Activated T-cell treated with anti-CD3 and anti-CD28 coated beads for 1 hour (primary cell): ENCODE measurements around the gene PTPRCAP.
"Not testable (repeated sequence)": the region's sequence is repeated elsewhere in the genome, so short reads cannot be mapped to it uniquely, and the experiment has no call there.

Experiments
- DNase-seq: peaks from one replicate; pipeline ENCODE4 v3.0.0-alpha.2; 2020; ENCODE audit warnings: low read depth

Gene PTPRCAP

DNA sequence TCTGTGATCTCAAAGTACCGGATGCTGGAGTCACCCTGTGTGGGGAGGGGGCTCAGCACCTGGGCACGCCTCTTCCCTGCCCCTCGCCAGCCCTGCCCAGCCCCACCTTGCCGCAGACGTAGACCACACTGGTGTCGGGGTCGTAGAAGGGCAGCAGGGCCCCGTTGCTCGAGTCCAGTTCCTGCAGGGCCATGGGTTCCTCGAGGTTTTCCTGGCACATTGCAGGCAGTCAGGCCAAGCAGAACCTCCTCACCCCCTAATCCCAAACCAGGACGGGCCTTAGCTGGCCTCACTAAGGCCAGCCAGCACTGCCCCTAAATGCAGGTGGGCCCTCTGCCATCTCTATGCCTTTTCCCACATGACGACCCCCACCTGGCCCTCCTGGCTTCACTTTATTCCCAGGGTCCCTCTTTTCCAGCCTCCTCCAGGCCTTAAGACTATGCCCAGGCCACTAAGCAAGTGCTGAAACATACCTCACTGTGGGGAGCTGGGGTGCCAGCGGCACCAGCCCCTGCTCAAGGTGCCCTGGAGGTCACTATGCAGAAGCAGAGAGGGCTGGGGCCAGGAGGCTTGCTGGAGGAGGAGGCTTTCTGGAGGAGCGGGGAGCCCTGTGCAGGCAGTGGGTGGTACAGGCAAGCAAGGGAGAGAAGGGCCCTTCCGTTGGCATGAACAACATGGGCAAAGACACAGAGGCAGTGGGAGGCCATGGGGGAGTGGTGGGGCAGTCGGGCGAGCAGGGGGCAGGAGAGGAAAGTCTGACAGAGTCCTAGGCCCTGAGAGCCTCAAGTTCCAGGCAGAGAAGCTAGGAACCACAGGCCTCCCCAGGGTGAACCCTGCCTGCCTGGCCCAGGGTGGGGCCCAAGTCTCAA lies 3.0 kb upstream of the PTPRCAP start:
- DNase-seq = no peak

- no peak for DNase-seq
These were observed 2.1 kb upstream of the PTPRCAP start for GRCh38 chr11:67439321-67440228.

GRCh38 chr11:67438158-67438902 lies 848 bp upstream of the PTPRCAP start:
- DNase-seq = peak; percentile 66

DNA sequence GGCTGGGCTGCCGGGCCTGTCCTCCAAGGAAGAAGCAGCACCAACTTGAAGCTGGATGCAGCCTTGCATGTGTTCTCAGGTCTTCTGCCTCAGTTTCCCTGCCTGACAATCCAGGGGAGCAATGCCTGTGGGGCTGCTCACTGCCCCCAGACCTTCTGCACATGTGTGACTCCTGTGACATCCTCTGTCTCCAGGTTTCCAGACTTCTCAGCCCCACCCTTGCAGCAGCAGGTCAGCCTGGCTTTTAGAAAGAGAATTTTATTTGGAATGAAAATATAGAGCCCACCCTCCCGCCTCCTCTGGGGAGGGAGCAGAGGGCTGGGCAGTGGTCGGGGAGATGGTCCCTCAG lies 301 bp upstream of the PTPRCAP start:
- DNase-seq = no peak

DNA sequence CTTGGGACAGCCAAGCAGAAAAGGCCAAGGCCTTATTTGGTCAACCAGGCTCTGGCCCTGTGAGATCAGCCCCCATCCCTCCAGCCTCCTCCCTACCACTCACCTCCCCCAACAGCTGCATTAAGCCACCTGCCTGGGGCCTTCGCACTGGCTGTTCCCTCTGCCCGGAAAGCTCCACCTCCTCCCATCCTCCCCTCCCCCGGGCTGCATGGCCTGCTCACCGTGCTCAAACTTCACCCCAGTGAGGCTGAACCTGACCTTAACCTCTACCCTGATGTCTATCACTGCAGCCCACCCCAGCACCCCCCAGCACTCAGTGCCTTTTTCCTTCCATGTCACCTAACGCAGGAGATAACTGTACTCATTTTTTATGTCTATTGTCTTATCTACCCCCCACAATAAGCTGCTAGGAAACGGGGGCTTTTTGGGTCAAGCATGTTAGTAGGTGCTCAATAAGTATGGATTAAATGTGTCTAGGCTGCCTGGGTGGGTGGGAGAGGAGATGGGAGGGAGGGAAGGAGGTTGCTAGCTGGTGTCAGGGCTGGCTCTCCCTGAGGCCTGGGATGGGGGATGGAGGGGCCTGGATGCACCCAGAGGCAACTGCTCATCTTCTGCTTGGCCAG lies 912 bp downstream of the PTPRCAP start:
- DNase-seq = peak; percentile 57

GRCh38 chr11:67435727-67436458 lies 1.6 kb downstream of the PTPRCAP start:
- DNase-seq = no peak

GRCh38 chr11:67435031-67435726 lies 2.3 kb downstream of the PTPRCAP start:
- no peak for DNase-seq

- DNase-seq = no peak
These were observed 3.0 kb downstream of the PTPRCAP start for GRCh38 chr11:67434395-67434881.

DNA sequence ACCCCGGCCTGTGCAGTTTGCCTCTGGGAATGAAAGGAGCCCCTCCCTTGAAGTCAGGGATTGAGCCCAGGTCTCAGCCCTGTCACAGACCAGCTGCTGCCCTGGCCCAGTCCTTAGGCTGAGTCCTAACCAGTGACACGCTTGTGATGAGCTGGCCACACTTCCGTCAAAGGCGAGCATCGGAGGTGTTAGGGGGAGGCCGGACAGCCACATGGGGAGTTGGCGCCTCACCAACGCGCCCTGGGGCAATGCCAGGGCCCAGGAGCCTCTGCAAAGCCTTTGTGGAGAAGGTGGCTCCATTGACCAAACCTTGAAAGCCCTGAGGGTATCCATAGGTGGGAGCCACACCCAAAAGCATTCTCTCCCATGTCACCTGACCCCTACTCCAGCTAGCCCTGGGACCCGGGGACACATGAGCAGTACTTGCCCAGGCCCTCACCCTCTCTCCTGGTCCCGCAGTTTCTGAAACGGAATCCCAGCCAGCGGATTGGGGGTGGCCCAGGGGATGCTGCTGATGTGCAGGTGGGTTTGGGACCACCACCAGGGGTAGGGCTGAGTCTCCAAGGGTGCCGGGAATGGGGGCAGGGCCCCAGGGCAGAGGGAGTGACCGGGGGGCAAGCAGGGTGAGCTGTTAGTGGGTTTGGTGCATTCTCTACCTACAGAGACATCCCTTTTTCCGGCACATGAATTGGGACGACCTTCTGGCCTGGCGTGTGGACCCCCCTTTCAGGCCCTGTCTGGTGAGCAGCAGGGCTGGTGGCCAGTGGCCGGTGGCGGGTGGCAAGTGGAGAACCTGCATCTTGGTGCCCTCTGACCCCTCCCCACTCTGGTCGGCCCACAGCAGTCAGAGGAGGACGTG lies 3.7 kb downstream of the PTPRCAP start:
- no peak for DNase-seq

DNA sequence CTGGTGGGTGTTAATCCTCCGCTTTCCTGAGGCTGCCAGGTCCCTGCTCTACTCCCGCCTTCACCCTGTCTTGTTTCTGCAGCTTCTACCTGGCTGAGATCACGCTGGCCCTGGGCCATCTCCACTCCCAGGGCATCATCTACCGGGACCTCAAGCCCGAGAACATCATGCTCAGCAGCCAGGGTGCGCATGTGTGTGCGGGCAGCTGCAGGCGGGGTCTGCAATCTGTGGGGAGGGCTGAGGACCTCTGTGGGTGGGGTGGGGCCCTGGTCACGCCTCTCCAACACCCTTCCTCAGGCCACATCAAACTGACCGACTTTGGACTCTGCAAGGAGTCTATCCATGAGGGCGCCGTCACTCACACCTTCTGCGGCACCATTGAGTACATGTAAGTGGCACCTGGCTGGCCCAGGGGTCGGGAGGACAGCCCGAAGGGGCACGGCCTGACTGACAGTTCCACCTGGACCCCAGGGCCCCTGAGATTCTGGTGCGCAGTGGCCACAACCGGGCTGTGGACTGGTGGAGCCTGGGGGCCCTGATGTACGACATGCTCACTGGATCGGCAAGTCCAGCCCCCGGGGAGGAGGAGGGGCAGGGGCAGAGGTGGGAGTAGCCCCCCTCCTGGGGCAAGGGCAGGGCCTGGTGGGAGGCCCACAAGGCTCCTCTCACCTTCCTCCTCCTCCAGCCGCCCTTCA lies 4.7 kb downstream of the PTPRCAP start:
- DNase-seq = no peak

DNA sequence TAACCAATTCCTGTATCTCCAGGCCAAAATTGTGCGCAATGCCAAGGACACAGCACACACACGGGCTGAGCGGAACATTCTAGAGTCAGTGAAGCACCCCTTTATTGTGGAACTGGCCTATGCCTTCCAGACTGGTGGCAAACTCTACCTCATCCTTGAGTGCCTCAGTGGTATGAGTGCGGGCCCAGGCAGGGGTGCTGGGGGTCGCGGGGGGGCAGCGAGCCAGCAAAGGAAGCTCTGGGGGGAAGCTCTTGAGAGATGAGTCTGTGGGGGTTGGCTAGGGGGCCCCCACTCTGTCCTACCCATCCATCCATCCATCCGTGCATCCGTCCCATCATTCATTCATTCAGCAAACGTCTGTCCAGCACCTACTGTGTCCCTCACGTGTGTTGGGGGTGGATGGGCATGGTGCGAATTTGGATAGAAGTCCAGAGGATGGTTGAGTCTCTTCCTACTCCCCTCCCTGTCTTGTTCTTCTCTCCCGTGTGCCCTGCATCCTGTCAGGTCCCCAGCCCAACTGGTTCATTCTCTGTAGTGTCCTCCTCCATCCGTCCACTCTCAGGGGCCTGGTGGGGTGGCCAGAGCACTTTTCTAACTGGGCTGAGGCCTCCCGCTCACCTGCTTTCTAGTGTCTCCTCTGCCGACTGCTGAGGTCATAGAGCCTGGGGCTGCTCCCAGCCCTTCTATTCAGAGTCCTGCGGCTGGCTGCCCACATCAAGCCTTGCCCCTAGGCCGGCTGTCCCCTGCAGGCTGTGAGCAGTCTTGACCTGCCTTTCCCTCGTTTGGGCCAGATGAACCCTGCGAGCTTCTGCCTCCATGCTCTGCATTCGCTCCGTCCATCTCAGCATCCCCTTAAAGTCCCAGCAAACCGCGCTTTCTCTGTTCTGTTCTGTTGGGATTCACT lies 5.9 kb downstream of the PTPRCAP start:
- no peak for DNase-seq

DNA sequence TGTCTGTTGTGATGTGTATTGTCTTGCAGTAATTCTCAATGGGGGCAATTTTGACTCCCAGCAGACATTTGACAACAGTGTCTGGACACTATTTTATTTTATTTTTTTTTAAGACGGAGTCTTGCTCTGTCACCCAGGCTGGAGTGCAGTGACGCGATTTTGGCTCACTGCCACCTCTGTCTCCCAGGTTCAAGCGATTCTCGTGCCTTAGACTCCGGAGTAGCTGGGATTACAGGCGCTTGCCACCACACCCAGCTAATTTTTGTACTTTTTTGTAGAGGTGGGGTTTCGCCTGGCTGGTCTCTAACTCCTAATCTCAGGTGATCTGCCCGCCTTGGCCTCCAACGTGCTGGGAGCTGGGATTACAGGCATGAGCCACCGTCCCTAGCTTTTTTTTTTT lies 7.8 kb downstream of the PTPRCAP start:
- no peak for DNase-seq

- no peak for DNase-seq
These were observed 8.3 kb downstream of the PTPRCAP start for GRCh38 chr11:67429038-67429668.

DNA sequence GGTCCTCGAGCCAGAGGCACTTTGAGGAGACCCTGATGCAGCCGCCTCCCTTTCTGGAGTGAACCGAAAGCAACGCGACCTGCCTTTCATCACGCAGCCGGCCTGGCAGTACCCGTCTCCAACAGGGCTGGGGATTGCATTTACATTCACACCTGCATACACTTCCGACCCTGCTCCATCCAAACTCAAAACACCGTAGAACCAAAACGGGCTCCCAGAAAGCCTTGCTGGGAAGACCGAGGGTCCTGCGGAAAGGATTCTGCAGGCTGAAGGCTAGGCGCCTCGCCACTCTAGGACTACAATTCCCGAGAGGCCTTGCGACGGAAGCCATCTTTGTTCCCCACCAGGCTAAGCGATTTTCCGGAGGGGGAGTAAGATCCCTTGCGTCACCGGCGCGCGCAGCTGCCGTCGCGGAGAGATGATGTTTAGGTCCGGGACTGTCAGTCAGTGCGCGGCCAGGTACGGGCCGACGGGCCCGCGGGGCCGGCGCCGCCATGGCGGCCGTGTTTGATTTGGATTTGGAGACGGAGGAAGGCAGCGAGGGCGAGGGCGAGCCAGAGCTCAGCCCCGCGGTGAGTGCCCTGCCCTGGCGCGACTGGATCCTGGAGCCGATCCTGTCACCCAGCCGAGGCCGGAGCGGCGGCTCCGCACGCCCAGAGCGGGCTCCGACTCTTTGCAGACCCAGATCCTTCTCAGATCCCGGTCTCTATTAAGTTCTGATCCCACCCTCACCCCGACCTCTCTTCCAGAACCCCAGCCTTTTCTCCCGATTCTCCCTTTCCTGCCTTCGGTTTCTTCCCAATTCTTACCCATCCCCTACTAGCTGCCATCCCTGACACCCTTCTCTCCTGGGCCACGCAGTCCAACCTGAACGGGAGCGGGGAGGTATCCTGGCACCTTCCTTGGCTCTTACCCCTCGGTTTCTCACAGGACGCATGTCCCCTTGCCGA lies 9.2 kb downstream of the PTPRCAP start, which contains the start of gene RPS6KB2:
TSS of gene RPS6KB2 (plus strand) at position 443 of the 950 bp plus-strand sequence. CDS start at position 495, 52 bp downstream.
- DNase-seq = peak; percentile 99

DNA sequence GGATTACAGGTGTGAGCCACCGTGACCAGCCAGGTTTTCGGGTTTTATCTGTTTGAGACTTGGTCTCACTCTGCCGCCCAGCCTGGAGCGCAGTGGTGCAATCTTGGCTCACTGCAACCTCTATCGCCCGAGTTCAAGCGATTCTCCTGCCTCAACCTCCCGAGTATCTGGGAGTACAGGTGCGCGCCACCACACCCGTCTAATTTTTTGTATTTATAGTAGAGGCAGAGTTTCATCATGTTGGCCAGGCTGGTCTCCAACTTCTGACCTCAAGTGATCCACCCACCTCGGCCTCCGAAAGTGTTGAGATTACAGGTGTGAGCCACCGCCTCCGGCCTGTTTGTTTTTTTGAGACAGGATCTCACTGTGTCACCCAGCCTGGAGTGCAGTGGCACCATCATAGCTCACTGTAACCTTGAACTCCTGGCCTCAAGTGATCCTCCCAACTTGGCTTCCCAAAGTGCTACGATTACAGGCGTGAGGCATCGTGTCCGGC lies 10.1 kb downstream of the PTPRCAP start:
- not testable (repeated sequence) for DNase-seq
